DMS153 (cell line): ENCODE results near the gene MRGPRD.
"Not testable (repeated sequence)": the region's sequence is repeated elsewhere in the genome, so short reads cannot be mapped to it uniquely, and the experiment has no call there.

Source experiments
- DNase-seq: peaks from one replicate; lab custom pipeline; 2025; lab: John Stamatoyannopoulos, UW

The MRGPRD gene

GRCh38 chr11:68993546-68993945 lies 12.8 kb upstream of the MRGPRD start:
- DNase-seq = no peak

GRCh38 chr11:68992743-68993255 lies 12.0 kb upstream of the MRGPRD start:
- no peak for DNase-seq

- DNase-seq = no peak
Observed at GRCh38 chr11:68990995-68991780, 10.4 kb upstream of the MRGPRD start.

GRCh38 chr11:68989936-68990606 lies 9.3 kb upstream of the MRGPRD start:
- DNase-seq = no peak

- no peak for DNase-seq
Observed at GRCh38 chr11:68988491-68988890, 7.7 kb upstream of the MRGPRD start.

GRCh38 chr11:68987211-68987610 lies 6.4 kb upstream of the MRGPRD start:
- no peak for DNase-seq

- DNase-seq = no peak
Observed at GRCh38 chr11:68983801-68984200, 3.0 kb upstream of the MRGPRD start.

- DNase-seq = no peak
Observed at GRCh38 chr11:68982134-68982533, 1.3 kb upstream of the MRGPRD start.

- no peak for DNase-seq
Observed at GRCh38 chr11:68979931-68980775, 633 bp downstream of the MRGPRD start.

GRCh38 chr11:68978931-68979594 lies 1.7 kb downstream of the MRGPRD start:
- no peak for DNase-seq

GRCh38 chr11:68978626-68978930 lies 2.2 kb downstream of the MRGPRD start:
- DNase-seq = no peak

GRCh38 chr11:68977781-68978625 lies 2.8 kb downstream of the MRGPRD start:
- no peak for DNase-seq

- no peak for DNase-seq
Observed at GRCh38 chr11:68976563-68976962, 4.2 kb downstream of the MRGPRD start.

GRCh38 chr11:68976095-68976494 lies 4.7 kb downstream of the MRGPRD start:
- DNase-seq = no peak

- DNase-seq = no peak
Observed at GRCh38 chr11:68974421-68975194, 6.2 kb downstream of the MRGPRD start.

GRCh38 chr11:68973706-68974105 lies 7.1 kb downstream of the MRGPRD start:
- DNase-seq = not testable (repeated sequence)

- no peak for DNase-seq
Observed at GRCh38 chr11:68973219-68973618, 7.6 kb downstream of the MRGPRD start.

- no peak for DNase-seq
Observed at GRCh38 chr11:68970921-68971636, 9.7 kb downstream of the MRGPRD start.

- no peak for DNase-seq
Observed at GRCh38 chr11:68969386-68969785, 11.4 kb downstream of the MRGPRD start.
